ENCODE results near the gene PI4KA.

GRCh38 chr22:20852076-20852475, 6.5 kb downstream of the PI4KA start:
- TF ChIP-seq CTCF (conservative IDR thresholded peaks at IDR 0.05 in 1 of 2, IDR thresholded peaks at IDR 0.05 in 1 of 2; ENCODE audit: low read depth in 1 of 2, low read length in 2 of 2), result no peak
- no peak for TF ChIP-seq EZH2 (IDR thresholded peaks at IDR 0.05; ENCODE audit: low read length, missing control alignments)
